Kidney tubule cell (primary cell): ENCODE results near the gene TMEM74B.

ENCODE experiments used
- DNase-seq: peaks from one replicate; pipeline ENCODE4 v3.0.0-alpha.2; 2018; ENCODE audit warnings: low spot score

TMEM74B gene

GRCh38 chr20:1137236-1137635 is 47.5 kb downstream of the TMEM74B start:
- DNase-seq = no peak

DNA sequence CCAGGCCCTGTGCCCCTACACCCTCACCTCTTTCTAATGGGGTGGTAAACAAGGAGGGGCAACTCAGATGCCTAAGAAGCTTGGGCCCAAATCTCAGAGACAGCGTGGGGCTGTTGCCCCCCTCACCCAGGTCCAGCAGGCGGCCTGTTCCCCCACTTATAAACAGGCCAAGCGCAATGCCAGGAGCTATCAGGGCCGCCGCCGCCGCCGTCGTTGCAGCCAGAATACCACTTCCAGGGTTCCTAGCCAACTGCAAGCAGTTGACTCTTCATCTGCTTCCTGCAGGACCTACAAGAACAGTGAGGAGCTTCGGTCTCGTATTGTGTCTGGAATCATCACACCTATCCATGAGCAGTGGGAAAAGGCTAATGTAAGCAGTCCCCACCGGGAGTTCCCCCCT is 49.9 kb downstream of the TMEM74B start:
- no peak for DNase-seq

DNA sequence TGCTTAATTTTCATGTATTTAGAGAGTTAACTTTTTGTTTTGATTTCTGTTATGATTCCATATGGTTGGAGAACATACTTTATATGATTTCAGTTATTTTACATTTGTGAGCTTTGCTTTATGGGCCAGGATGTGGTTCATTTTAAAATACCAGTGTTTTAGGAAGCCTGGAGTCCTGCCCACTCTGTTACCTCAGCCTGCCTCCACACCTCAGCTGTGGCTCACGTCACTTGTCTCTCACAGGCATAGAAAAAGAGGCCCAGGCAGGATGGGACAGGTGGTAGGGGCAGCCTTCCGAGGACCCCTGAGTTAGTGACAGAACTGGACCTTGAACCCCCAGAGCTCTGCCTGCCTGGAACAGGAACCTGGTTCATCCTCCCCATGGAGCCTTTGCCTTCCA is 50.4 kb downstream of the TMEM74B start:
- DNase-seq = no peak

DNA sequence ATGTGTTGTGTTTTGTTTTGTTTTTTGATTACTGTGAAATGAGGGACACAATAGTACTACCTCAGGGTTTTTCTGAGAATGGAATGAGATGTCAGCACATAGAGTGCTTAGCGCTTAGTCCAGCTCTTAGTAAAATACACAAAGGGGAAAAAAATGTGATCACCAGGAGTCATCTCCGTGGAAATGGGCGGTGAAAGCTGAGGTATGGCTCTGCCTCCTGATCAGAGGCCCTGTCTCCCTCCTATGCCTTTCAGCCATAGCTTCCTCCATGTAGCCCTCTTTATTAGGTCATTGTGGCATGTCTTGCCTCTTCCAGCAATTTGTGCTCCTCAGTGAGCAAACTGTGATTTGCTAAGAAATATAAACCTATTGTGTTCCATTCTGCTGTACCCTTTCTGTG is 53.4 kb downstream of the TMEM74B start:
- DNase-seq = no peak

DNA sequence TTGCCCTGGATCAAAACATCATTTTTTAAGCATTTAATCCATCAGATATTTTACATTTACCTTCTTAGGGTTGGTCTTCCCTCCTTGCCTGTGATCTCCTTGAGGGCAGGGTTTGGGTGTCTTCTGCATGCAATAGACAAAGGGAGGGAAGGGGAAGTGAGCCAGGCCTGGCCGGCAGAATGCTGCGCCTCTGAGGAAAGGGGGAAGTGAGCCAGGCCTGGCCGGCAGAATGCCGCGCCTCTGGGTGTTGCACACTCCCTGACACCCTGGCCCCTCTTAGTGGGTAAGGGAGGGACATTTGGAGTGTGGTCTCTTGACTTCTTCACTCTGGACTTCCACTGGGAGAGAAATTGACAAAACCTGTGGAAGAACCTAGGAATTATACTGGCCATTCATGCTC is 53.9 kb downstream of the TMEM74B start:
- DNase-seq = no peak
